ENCODE data around the gene PITX1. TPM values are rescaled to one million over a fixed set of nuclear protein-coding genes. Genes with fewer than 3 reads are reported as not detected.

The PITX1 gene
- total and polyA plus RNA-seq, 9 donors = 0.11 to 3.1 (median 0.51) TPM; not detected in 1

DNA sequence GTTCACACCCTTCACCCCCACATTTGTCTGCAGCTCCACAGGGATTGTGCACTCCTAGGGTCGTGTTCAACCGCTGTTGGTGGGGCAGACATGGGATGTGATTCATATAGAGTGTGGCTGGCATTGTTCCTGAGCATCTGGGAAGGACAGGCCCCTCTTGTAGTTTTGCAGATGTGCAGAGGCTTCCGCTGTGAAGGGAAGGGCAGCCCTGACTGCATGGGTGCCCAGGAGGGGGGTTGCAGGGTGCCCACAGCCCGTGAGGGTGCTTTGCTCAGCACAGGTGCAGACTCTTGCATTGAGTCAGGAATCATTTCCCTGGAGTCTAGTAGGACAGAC, 30.2 kb upstream of the PITX1 start:
- DNase-seq = no peak
- Histone ChIP-seq H3K27ac (no peak overlapping the region), H3K36me3 (no peaks in the 10 kb centered on the region), H3K27me3 (no peaks in the 10 kb centered on the region), H3K4me3 (no peak overlapping the region), H3K4me1 (ENCODE audit: insufficient read depth) (no peaks in the 10 kb centered on the region), H3K9me3 (no peaks in the 10 kb centered on the region)
- intact Hi-C loops (cut with DNase I) = no loop called here
- 65 to 72% (median 68%) methylated on average over 4 of the region's 4 CpGs for WGBS, 3 donors
- no peak for TF ChIP-seq POLR2A (IDR thresholded peaks at IDR 0.05)
- TF ChIP-seq EP300 (IDR thresholded peaks at IDR 0.05) = no peak
- TF ChIP-seq, protein P1, sequence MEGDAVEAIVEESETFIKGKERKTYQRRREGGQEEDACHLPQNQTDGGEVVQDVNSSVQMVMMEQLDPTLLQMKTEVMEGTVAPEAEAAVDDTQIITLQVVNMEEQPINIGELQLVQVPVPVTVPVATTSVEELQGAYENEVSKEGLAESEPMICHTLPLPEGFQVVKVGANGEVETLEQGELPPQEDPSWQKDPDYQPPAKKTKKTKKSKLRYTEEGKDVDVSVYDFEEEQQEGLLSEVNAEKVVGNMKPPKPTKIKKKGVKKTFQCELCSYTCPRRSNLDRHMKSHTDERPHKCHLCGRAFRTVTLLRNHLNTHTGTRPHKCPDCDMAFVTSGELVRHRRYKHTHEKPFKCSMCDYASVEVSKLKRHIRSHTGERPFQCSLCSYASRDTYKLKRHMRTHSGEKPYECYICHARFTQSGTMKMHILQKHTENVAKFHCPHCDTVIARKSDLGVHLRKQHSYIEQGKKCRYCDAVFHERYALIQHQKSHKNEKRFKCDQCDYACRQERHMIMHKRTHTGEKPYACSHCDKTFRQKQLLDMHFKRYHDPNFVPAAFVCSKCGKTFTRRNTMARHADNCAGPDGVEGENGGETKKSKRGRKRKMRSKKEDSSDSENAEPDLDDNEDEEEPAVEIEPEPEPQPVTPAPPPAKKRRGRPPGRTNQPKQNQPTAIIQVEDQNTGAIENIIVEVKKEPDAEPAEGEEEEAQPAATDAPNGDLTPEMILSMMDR (IDR thresholded peaks at IDR 0.05) = no peak

DNA sequence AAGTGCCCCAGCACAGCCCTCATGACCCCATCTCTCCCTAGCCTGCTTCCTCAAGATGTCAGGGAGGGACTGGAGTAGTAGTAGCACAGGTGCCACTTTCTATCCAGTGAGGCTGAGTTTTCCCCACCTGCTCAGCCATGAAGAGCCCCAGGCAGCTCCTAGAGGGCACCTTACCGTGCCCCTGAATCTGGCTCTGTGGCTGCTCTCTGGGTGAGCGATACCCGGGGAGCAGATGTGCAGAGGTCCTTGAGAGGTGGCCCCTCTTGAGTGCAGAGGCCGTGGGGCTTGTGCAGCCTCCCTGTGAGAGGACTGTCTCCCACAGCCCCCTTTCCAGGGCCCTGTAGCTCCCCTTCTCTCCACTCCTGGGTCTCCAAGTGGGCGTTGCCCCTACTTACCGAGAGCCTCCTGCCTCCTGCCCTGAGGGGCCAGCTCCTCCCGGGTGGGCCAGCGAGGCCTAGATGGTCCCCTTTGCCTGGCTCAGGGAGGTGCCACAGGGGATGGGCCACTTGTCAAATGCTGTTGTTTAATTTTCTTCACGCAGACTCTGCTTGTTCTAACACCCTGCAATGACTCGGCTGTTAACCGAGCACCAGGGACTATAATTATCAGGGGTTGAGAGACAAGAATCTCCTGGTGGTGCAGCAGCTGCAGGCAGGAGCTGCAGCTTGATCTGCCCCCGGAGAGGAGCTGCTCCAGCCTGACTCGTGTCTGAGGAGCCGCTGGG, 29.6 kb upstream of the PITX1 start:
- no peaks in the 10 kb centered on the region for H3K9me3 ChIP-seq
- H3K27me3 ChIP-seq = no peaks in the 10 kb centered on the region
- TF ChIP-seq, protein P1 (IDR thresholded peaks at IDR 0.05) = no peak
- TF ChIP-seq POLR2A (IDR thresholded peaks at IDR 0.05) (no peak), EP300 (IDR thresholded peaks at IDR 0.05) (no peak)
- H3K36me3 ChIP-seq = no peaks in the 10 kb centered on the region
- no peak for DNase-seq
- H3K4me3 ChIP-seq = no peak overlapping the region
- 63 to 72% (median 68%) methylated on average over 14 of the region's 14 CpGs for WGBS, 3 donors
- no peaks in the 10 kb centered on the region for H3K4me1 ChIP-seq (ENCODE audit: insufficient read depth)
- no peak overlapping the region for H3K27ac ChIP-seq
- intact Hi-C loops (cut with DNase I) = no loop called here

DNA sequence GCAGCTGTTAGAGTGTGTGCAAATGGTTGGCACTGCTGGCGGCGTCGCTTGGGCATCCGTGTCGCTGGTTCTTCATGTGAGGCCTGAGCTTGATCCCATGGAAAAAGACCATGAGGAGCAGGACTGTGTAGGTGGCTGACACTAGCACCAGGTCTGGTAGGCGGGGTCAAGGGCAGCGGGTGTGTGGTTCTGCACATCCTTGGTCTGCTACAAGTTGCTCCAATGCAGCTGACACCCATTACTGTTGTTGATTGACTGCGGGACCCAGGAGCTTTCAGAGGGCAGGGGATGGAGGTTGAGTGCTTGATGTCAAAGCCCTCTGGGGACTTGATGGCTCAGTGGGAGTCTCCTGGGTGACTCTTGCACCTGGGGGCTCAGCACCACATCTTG, 29.0 kb upstream of the PITX1 start:
- TF ChIP-seq EP300 (IDR thresholded peaks at IDR 0.05) (no peak), POLR2A (IDR thresholded peaks at IDR 0.05) (no peak)
- TF ChIP-seq, protein P1 (IDR thresholded peaks at IDR 0.05) = no peak
- H3K36me3 ChIP-seq = no peaks in the 10 kb centered on the region
- 87 to 91% (median 89%) methylated on average over 8 of the region's 8 CpGs for WGBS, 3 donors
- H3K4me1 ChIP-seq (ENCODE audit: insufficient read depth) = no peaks in the 10 kb centered on the region
- no peaks in the 10 kb centered on the region for H3K27me3 ChIP-seq
- intact Hi-C loops (cut with DNase I) = no loop called here
- no peaks in the 10 kb centered on the region for H3K9me3 ChIP-seq
- no peak overlapping the region for H3K4me3 ChIP-seq
- no peak for DNase-seq
- H3K27ac ChIP-seq = no peak overlapping the region

DNA sequence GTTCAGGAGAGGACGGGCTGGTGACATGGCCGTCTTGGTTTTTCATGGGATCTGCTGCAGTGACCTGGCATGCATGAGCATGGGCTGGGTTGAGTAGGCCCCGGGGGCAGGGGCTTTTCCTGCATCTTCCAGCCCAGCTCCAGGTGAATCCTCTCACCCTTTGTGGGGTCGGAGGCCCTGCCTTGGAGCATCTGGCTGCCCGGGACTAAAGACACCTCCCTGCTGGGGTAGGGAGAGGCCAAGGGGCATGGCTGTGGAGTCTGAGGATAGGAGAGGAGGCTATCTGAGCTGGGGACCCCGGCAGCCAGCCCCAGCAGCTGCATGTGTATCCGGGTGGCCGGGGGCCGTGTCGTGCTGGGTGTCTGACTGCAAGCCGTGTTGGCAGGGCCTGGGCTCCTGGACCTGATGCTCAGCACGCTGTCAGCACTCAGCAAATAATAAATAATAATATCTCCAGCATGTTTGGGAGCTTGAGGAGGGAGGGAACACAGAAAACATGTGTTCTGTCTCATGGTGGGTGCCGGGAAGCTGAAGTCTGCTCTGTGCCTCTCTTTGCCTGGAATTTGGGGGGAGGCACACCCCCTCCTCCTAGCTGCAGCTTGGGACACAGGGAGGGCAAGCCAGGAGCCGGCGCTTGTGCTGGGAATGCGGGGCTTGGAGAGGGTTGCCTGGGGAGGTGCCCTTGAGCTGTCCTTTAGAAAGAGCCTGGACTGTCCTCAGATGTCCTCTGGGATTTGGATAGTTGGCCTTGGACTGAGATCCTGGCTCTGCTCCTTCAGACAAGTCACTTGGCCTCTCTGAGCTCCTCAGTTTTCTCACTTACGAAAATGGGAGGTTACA, 28.4 kb upstream of the PITX1 start:
- Histone ChIP-seq H3K9me3 (no peaks in the 10 kb centered on the region), H3K4me1 (ENCODE audit: insufficient read depth) (no peaks in the 10 kb centered on the region), H3K27ac (no peak overlapping the region), H3K4me3 (no peak overlapping the region), H3K27me3 (no peaks in the 10 kb centered on the region), H3K36me3 (no peaks in the 10 kb centered on the region)
- no peak for TF ChIP-seq POLR2A (IDR thresholded peaks at IDR 0.05)
- TF ChIP-seq EP300 (IDR thresholded peaks at IDR 0.05) = no peak
- TF ChIP-seq, protein P1 (IDR thresholded peaks at IDR 0.05) = no peak
- DNase-seq = no peak
- 35 to 38% (median 36%) methylated on average over 17 of the region's 17 CpGs for WGBS, 3 donors
- intact Hi-C loops (cut with DNase I) = no loop called here

All from ovary (tissue), 9 donors.